Inflammatory macrophage treated with lipopolysaccharide for 1 hour (primary cell): ENCODE data around the gene TAP1.

Experiments
- DNase-seq, 2 donors: peaks; one replicate each; pipeline ENCODE4 v3.0.0-alpha.2; 2020 to 2022

Gene TAP1

DNA sequence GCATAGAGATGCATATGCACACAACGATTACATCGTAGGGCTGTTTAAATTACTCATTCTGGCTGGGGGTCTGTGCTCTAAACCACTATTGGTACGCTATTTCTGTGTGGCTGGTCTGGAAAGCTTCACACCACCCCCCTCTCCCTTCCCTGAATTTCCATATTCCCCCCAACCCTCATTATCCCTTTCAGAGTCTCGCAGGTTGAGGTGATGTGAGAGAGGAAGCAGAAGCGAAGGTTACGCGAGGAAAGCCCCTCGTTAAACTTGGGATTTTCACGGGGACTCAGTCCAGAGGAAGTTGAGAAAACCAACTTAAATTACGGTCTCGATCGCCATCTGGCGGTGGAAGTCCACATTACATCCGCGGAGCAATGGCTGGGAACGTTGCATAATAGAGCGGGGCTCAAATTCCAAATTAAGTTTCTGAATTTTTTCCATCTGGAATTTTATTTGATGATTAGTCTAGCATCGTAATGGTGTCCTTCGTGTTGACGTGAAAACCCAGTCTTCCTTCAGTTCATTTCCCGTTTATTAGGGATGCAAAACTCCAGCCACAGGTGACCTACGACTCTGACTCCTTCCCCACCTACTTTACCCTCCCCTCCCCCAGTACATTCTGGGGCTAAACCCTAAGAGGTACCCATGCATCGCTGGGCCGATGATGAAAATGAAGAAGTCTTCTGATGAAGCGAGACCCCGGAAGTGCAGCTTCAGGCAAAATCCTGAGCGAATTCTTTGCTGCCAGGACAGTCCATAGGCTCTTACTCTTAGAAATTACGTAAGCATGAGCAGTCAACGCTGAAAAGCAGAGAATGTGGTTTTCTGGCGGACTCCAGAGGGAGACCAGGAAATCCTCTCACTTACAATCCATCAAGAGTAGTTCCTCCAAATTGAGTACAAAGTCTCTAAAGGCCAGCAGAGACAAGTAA, 56.4 kb downstream of the TAP1 start:
- DNase-seq, result peak; percentile 69 to 97
